GM12878 (cell line): ENCODE results near the gene TRUB2. TPM values are rescaled to one million over a fixed set of nuclear protein-coding genes. Genes with fewer than 3 reads are reported as not detected.

ENCODE experiments used
- ATF7 ChIP-seq: fragments of 450-650 bp; IDR thresholded peaks from 2 replicates; pipeline ENCODE4 v1.6.1; 2016; ENCODE audit warnings: low read depth, mild to moderate bottlenecking
- BCL11A ChIP-seq: IDR thresholded peaks from 2 replicates; pipeline ENCODE4 v1.6.1; 2011; ENCODE audit warnings: low read depth, low read length
- BHLHE40 ChIP-seq, 2 experiments: fragments of 450-650 bp in 1 of 2; IDR thresholded peaks; 2 replicates each; pipeline ENCODE4 v1.6.1; 2011 to 2017; ENCODE audit warnings: low read depth in 2 of 2, borderline replicate concordance in 1 of 2, improper control_type of control experiment in 1 of 2, low read length in 1 of 2, mild to moderate bottlenecking in 1 of 2
- DPF2 ChIP-seq: fragments of 450-650 bp; IDR thresholded peaks from 2 replicates; pipeline ENCODE4 v1.6.1; 2017; ENCODE audit warnings: mild to moderate bottlenecking
- E4F1 ChIP-seq: fragments of 450-650 bp; IDR thresholded peaks from 2 replicates; pipeline ENCODE4 v1.6.1; 2018; ENCODE audit warnings: borderline replicate concordance, mild to moderate bottlenecking; ENCODE audit not compliant: partially characterized antibody
- EP300 ChIP-seq, 2 experiments: fragments of 150-350 bp in 1 of 2; IDR thresholded peaks; 2 replicates each; pipeline ENCODE4 v1.6.1; 2011 to 2012; ENCODE audit warnings: low read depth in 2 of 2, low read length in 2 of 2, borderline replicate concordance in 1 of 2, improper control_type of control experiment in 1 of 2, inconsistent platforms in 1 of 2; ENCODE audit not compliant: control insufficient read depth in 1 of 2
- IKZF1 ChIP-seq: fragments of 450-650 bp; conservative IDR thresholded peaks from 2 replicates; pipeline ENCODE4 v1.6.1; 2017; ENCODE audit warnings: antibody characterized with exemption, mild to moderate bottlenecking
- IRF4 ChIP-seq: IDR thresholded peaks from 2 replicates; pipeline ENCODE4 v1.6.1; 2011; ENCODE audit warnings: low read depth, low read length
- MEF2B ChIP-seq: fragments of 450-650 bp; IDR thresholded peaks from 2 replicates; pipeline ENCODE4 v1.6.1; 2018; ENCODE audit warnings: mild to moderate bottlenecking, moderate library complexity; ENCODE audit not compliant: partially characterized antibody, poor library complexity, severe bottlenecking
- MLLT1 ChIP-seq: fragments of 450-650 bp; IDR thresholded peaks from 2 replicates; pipeline ENCODE4 v1.6.1; 2016; ENCODE audit warnings: mild to moderate bottlenecking
- MTA2 ChIP-seq: fragments of 450-650 bp; IDR thresholded peaks from 2 replicates; pipeline ENCODE4 v1.6.1; 2016; ENCODE audit warnings: low read depth, mild to moderate bottlenecking, moderate library complexity
- MYB ChIP-seq: fragments of 150-350 bp; IDR thresholded peaks from 2 replicates; pipeline ENCODE4 v1.6.1; 2014; ENCODE audit warnings: mild to moderate bottlenecking, low read depth, low read length, borderline replicate concordance
- NBN ChIP-seq: fragments of 450-650 bp; IDR thresholded peaks from 2 replicates; pipeline ENCODE4 v1.6.1; 2016
- RUNX3 ChIP-seq: IDR thresholded peaks from 2 replicates; pipeline ENCODE4 v1.6.1; 2012; ENCODE audit warnings: low read length, inconsistent platforms
- SPI1 ChIP-seq: IDR thresholded peaks from 2 replicates; pipeline ENCODE4 v1.6.1; 2011; ENCODE audit warnings: low read depth, mild to moderate bottlenecking, low read length, moderate library complexity, borderline replicate concordance; ENCODE audit not compliant: insufficient read depth
- TAF1 ChIP-seq: IDR thresholded peaks from 2 replicates; pipeline ENCODE4 v1.6.1; 2011; ENCODE audit warnings: mild to moderate bottlenecking, low read depth, low read length, borderline replicate concordance
- ZBTB11 ChIP-seq: fragments of 450-650 bp; formaldehyde crosslinking; IDR thresholded peaks from 2 replicates; pipeline ENCODE4 v1.5.0; 2022; ENCODE audit warnings: mild to moderate bottlenecking, missing genetic modification characterization
- polyA plus RNA-seq, 11 experiments: library from polyadenylated mRNA; depleted of rRNA in 4 of 11; unstranded in 6 of 11; stranded (reverse) in 5 of 11; fragments of >200 nt; fragmentation: Nextera tagmentation in 4 of 11; fragmentation: Illumina TruSeq in 1 of 11; extraction: Ambion mirVana in 4 of 11; extraction: Trizol in 1 of 11; gene quantifications; 1 replicate in 1 of 11; 2 replicates in 10 of 11; pipeline versions ENCODE4 v1.2.1 to v1.2.3, GENCODE V29; 2011 to 2016; ENCODE audit warnings: inconsistent platforms in 2 of 11, missing spikeins in 2 of 11, low read depth in 1 of 11
- total RNA-seq, 4 experiments: library from RNA; depleted of rRNA in 3 of 4; stranded (reverse); fragments of >200 nt in 3 of 4; fragmentation: Illumina TruSeq in 1 of 4; extraction: Trizol in 1 of 4; gene quantifications; 2 replicates each; pipeline versions ENCODE4 v1.2.1 to v1.2.3, GENCODE V29; 2013 to 2021

TRUB2 gene
- total and polyA plus RNA-seq, 10 of the 15 experiments (the other 5 are each of a cell fraction or from before 2014, with no cell fraction given), result 2.8 to 70.5 (median 37.2) TPM

- TF ChIP-seq TAF1 (no peak), MYB (no peak), MEF2B (peak; percentile 70), RUNX3 (peak; percentile 18; the same call in 1 of the 2 replicates), MLLT1 (peak; percentile 69; the same call in 1 of the 2 replicates), BHLHE40 (IDR thresholded peaks at IDR 0.05; ENCODE audit: borderline replicate concordance in 1 of 2, low read depth in 2 of 2, low read length in 1 of 2) (0 out of 4 replicates have a peak, but pooled peaks of 1 of the 2 experiments have one; percentile 25), ZBTB11 (CRISPR knock-in tag) (no peak), E4F1 (no peak), IRF4 (no peak), EP300 (IDR thresholded peaks at IDR 0.05; ENCODE audit: borderline replicate concordance in 1 of 2, control insufficient read depth in 1 of 2, low read depth in 2 of 2, low read length in 2 of 2) (0 out of 4 replicates have a peak, but pooled peaks have one; percentile 15 to 42), ATF7 (peak; percentile 56; the same call in 1 of the 2 replicates), SPI1 (peak; percentile 47; the same call in 1 of the 2 replicates), DPF2 (0 out of 2 replicates have a peak, but pooled peaks have one; percentile 32), NBN (0 out of 2 replicates have a peak, but pooled peaks have one; percentile 32), IKZF1 (0 out of 2 replicates have a peak, but pooled peaks have one; percentile 22), MTA2 (peak; percentile 94), BCL11A (peak; percentile 66; the same call in 1 of the 2 replicates)
Measured at GRCh38 chr9:128292009-128292408, 30.2 kb downstream of the TRUB2 start (continued).
